GM19397 (cell line): Measurements from ENCODE around the gene C5orf46.
"Not testable (repeated sequence)": the region's sequence is repeated elsewhere in the genome, so short reads cannot be mapped to it uniquely, and the experiment has no call there.

Experiments
- ATAC-seq: cut with Tn5 transposase; IDR thresholded peaks from one replicate; pipeline ENCODE4 v1.9.1; 2021; ENCODE audit warnings: mild to moderate bottlenecking, moderate library complexity; ENCODE audit not compliant: unreplicated experiment

The C5orf46 gene

GRCh38 chr5:147906326-147907095 lies at the start of gene C5orf46:
Gene C5orf46 (minus strand): TSS chr5:147906538. CDS start chr5:147906501, 37 bp downstream.
- no peak for ATAC-seq

GRCh38 chr5:147954971-147955370 lies 48.6 kb upstream of the C5orf46 start:
- ATAC-seq, result no peak

- no peak for ATAC-seq
These were observed 43.6 kb upstream of the C5orf46 start for GRCh38 chr5:147949711-147950573.

- ATAC-seq, result not testable (repeated sequence)
These were observed 40.4 kb upstream of the C5orf46 start for GRCh38 chr5:147946658-147947274.

DNA sequence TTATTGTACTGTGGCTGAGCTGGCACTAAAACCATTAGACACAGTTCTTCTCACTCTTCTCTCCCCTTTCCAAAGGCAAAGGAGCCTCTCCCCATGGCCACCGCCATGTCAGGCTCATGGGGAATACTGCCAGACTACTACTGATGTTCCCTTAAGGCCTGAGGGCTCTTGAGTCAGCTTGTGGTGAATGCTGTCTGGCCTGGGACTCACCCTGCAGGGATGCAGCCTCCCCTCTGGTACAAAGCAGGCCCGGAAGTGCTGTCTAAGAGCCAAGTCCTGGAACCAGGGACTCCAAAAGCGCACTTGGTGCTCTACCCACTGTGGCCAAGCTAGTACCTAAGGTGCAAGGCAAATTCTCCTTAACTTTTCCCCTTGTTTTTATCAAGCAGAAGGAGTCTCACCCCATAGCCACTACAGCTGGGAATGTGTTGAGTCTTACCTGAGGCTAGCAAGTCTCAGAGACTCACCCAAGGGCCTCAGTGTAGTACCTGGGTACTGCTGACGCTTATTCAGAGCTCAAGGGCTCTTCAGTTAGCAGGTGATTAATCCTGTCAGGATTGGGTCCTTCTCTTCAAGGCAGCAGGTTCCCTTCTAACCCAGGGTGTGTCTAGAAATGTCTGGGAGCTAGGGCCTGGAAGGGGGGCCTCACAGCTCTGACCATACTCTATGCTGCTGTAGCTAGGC lies 33.2 kb upstream of the C5orf46 start:
- ATAC-seq, result no peak

DNA sequence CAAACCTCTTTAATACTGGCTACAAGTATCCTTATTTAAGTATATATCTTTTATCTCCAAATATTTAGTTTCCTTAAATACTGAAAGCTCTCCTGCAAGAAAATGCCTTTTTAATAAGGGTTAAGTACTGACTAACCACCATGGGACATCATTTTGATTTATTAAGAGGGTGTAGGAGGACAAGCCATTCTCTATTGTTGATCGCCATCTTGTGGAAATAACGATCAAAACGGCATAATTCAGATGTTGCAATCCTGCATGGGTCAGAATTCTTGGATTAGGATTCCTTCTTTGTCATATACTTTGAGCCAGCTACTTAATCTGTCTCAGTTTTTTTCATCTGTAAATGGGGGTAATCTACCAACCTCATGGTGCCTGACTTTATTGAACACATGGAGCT lies 28.7 kb upstream of the C5orf46 start:
- ATAC-seq, result no peak

DNA sequence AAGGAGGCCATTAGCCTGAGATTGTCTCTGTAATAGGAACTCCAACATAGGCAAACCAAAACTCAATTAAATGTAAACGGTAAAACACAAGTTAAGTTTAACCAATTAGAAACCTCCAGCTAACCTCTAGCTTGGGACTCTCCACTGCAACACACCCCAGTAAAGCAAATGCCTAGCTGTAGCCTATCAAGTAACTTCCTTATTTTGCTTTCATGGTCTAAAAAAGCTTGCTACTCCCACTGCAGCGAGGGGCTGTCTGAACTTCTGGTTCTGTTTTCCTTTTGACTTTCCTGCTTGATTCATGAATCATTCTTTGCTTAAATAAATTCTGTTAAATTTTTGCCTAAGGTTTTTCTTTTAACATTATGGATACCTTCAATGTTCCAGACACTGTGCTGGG lies 24.4 kb upstream of the C5orf46 start:
- ATAC-seq, result no peak

- no peak for ATAC-seq
These were observed 21.6 kb upstream of the C5orf46 start for GRCh38 chr5:147927901-147928300.

- ATAC-seq, result no peak
These were observed 18.7 kb upstream of the C5orf46 start for GRCh38 chr5:147925020-147925419.

DNA sequence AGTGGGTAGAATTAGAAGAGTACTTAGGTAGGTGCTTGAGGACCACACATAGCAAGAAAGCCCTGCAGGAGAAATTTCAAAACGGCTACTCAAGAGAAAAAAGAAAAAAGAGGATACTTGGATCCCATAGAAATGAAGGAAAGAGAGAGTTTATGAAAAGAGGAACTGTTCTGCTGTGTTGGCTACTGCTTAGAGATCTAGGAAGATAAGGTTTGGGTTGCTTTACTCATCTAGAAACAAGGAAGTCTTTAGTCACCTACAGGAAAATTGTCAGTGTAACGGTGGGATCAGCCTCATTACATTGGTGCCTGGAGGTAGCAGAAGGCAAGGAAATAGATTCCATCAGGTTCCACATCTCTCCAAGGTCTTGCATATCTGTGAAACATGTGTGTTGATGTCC lies 14.8 kb upstream of the C5orf46 start:
- no peak for ATAC-seq

GRCh38 chr5:147920420-147921030 lies 14.2 kb upstream of the C5orf46 start:
- no peak for ATAC-seq

GRCh38 chr5:147918899-147919298 lies 12.6 kb upstream of the C5orf46 start:
- ATAC-seq, result no peak

GRCh38 chr5:147918101-147918685 lies 11.9 kb upstream of the C5orf46 start:
- no peak for ATAC-seq

DNA sequence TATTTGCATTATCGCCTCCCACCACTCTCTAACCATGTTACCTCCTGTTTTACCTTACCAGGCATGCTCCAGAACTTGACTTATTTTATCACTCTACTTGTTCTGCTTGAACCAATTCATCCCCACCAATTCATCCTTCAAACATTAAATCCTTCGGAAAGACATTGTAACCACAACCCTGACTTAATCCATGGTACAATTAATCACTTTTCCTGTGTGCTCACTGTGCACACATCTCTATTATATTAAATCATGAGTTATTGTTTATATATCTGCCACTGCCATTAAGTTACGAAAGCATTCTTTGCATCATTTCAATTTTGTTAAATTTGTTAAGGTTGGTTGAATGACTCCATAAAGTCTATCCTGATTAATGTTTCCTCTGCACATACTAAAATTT lies 7.4 kb upstream of the C5orf46 start:
- ATAC-seq, result no peak

- no peak for ATAC-seq
These were observed 5.7 kb upstream of the C5orf46 start for GRCh38 chr5:147912011-147912410.

GRCh38 chr5:147911427-147911826 lies 5.1 kb upstream of the C5orf46 start:
- ATAC-seq, result no peak

GRCh38 chr5:147904110-147904509 lies 2.2 kb downstream of the C5orf46 start:
- ATAC-seq, result no peak

DNA sequence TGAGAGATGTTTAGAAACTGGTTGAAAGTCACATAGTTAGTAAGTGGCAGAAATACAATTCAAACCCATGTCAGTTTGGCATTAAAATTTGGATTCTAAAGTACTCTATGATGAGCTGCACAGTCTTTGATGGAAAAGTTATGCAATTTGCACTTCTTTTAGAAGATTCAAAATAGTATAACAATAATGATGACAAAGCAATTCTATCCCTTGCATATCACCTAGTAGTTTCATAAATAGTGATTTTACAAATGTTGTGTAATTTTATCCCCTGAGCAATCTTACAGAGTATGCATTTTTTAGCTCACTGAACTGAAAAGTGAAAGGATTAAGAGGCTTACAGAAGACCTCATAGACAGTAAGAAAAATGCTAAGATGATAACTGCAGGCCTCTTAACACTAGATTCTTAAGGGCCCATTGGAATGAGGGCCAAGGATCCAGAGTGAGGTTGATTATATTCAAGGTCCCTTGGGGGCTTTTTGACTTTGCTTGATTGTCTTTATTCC lies 3.7 kb downstream of the C5orf46 start:
- no peak for ATAC-seq

- no peak for ATAC-seq
These were observed 4.7 kb downstream of the C5orf46 start for GRCh38 chr5:147901599-147902039.

GRCh38 chr5:147898875-147899401 lies 7.4 kb downstream of the C5orf46 start:
- no peak for ATAC-seq
